SU-DHL-6 (cell line): ENCODE measurements around the gene PLAC1.

Experiments used
- H2AFZ ChIP-seq: fragments of 200-600 bp; sonication (generic); 2 replicates; pipeline ENCODE4 v1.6.1; 2014; ENCODE audit warnings: low read depth, mild to moderate bottlenecking, moderate library complexity, mixed read lengths, antibody characterized with exemption, low read length; ENCODE audit not compliant: severe bottlenecking
- H3F3A ChIP-seq: fragments of 200-600 bp; shearing (Covaris generic); 2 replicates; pipeline ENCODE4 v1.6.0; 2016; ENCODE audit warnings: antibody characterized with exemption, mild to moderate bottlenecking; ENCODE audit not compliant: insufficient read depth
- H3K27ac ChIP-seq: fragments of 200-600 bp; sonication (generic); 2 replicates; pipeline ENCODE4 v1.5.1; 2016; ENCODE audit warnings: low read depth, mild to moderate bottlenecking, low read length, moderate library complexity, mixed read lengths
- H3K27me3 ChIP-seq: fragments of 200-600 bp; sonication (generic), shearing (Covaris generic); 2 replicates; pipeline ENCODE4 v1.6.0; 2014; ENCODE audit warnings: mild to moderate bottlenecking, low read length
- H3K36me3 ChIP-seq: fragments of 200-600 bp; sonication (generic); 2 replicates; pipeline ENCODE4 v1.6.1; 2014; ENCODE audit warnings: mild to moderate bottlenecking, low read length, mixed read lengths
- H3K4me2 ChIP-seq: fragments of 300-600, 200-600 bp; shearing (Covaris generic), sonication (generic); 2 replicates; pipeline ENCODE4 v1.6.0; 2014; ENCODE audit warnings: low read length, low read depth, mild to moderate bottlenecking; ENCODE audit not compliant: poor library complexity, severe bottlenecking
- H3K4me3 ChIP-seq: fragments of 200-600 bp; sonication (generic); 2 replicates; pipeline ENCODE4 v1.5.1; 2014; ENCODE audit warnings: antibody characterized with exemption, low read length, mild to moderate bottlenecking, mixed read lengths; ENCODE audit not compliant: insufficient read depth, poor library complexity, severe bottlenecking
- H3K79me2 ChIP-seq: fragments of 200-600 bp; sonication (generic); 2 replicates; pipeline ENCODE4 v1.6.1; 2014; ENCODE audit warnings: mild to moderate bottlenecking, low read length, moderate library complexity; ENCODE audit not compliant: insufficient read depth
- H3K9ac ChIP-seq: fragments of 200-600 bp; sonication (generic); 2 replicates; pipeline ENCODE4 v1.7.0; 2014; ENCODE audit warnings: mild to moderate bottlenecking, low read length
- H3K9me2 ChIP-seq: fragments of 200-600 bp; sonication (generic); replicated peaks from 2 replicates; pipeline ENCODE4 v1.6.1; 2014; ENCODE audit warnings: low read length; ENCODE audit not compliant: insufficient read depth
- H3K9me3 ChIP-seq: fragments of 200-600 bp; sonication (generic); 2 replicates; pipeline ENCODE4 v1.6.1; 2014; ENCODE audit warnings: low read length, mixed read lengths; ENCODE audit not compliant: insufficient read depth
- H4K20me1 ChIP-seq: fragments of 200-600 bp; sonication (generic); 2 replicates; pipeline ENCODE4 v1.6.1; 2014; ENCODE audit warnings: low read depth, mild to moderate bottlenecking, antibody characterized with exemption, low read length, moderate library complexity, mixed read lengths
- CTCF ChIP-seq: fragments of 200-600 bp; sonication (generic); IDR thresholded peaks from one replicate; pipeline ENCODE4 v1.5.1; 2017; ENCODE audit warnings: antibody characterized with exemption, mild to moderate bottlenecking, low read length, moderate library complexity; ENCODE audit not compliant: insufficient read depth, poor library complexity, severe bottlenecking
- EZH2phosphoT487 ChIP-seq: fragments of 200-600 bp; sonication (generic), shearing (Covaris generic); conservative IDR thresholded peaks from 2 replicates; pipeline ENCODE4 v1.6.1; 2018; ENCODE audit warnings: mild to moderate bottlenecking, antibody characterized with exemption, low read length, moderate library complexity, mixed read lengths

PLAC1 gene

GRCh38 chrX:134654398-134655012 is 3.8 kb downstream of the PLAC1 start:
- Histone ChIP-seq H3K27ac (no peak overlapping the region), H3K9ac (no peak overlapping the region), H3K27me3 (no peaks in the 10 kb centered on the region), H2AFZ (no peak overlapping the region), H3K9me3 (no peaks in the 10 kb centered on the region), H3F3A (no peaks in the 10 kb centered on the region), H3K36me3 (no peaks in the 10 kb centered on the region), H3K79me2 (no peaks in the 10 kb centered on the region), H3K4me3 (no peak overlapping the region), H3K4me2 (no peak overlapping the region), H4K20me1 (no peaks in the 10 kb centered on the region), H3K9me2 (no peaks in the 10 kb centered on the region)
- TF ChIP-seq CTCF (no peak), EZH2phosphoT487 (no peak)

- no peak overlapping the region for H3K9ac ChIP-seq
These were observed 4.4 kb downstream of the PLAC1 start for GRCh38 chrX:134653835-134654234.

GRCh38 chrX:134650701-134651100 is 7.6 kb downstream of the PLAC1 start:
- Histone ChIP-seq H3K27me3 (no peaks in the 10 kb centered on the region), H3K27ac (no peak overlapping the region), H4K20me1 (no peaks in the 10 kb centered on the region), H3K79me2 (no peaks in the 10 kb centered on the region), H3K9me2 (no peaks in the 10 kb centered on the region), H3F3A (no peaks in the 10 kb centered on the region), H3K9me3 (no peaks in the 10 kb centered on the region), H2AFZ (no peak overlapping the region), H3K9ac (no peak overlapping the region), H3K4me3 (no peak overlapping the region), H3K4me2 (no peak overlapping the region), H3K36me3 (no peaks in the 10 kb centered on the region)
- TF ChIP-seq EZH2phosphoT487 (no peak), CTCF (no peak)

More at GRCh38 chrX:134653835-134654234, 4.4 kb downstream of the PLAC1 start:
- TF ChIP-seq EZH2phosphoT487 (no peak), CTCF (no peak)
- Histone ChIP-seq H3F3A (no peaks in the 10 kb centered on the region), H3K4me3 (no peak overlapping the region), H3K27me3 (no peaks in the 10 kb centered on the region), H3K79me2 (no peaks in the 10 kb centered on the region), H3K4me2 (no peak overlapping the region), H2AFZ (no peak overlapping the region), H3K36me3 (no peaks in the 10 kb centered on the region), H3K9me2 (no peaks in the 10 kb centered on the region), H4K20me1 (no peaks in the 10 kb centered on the region), H3K27ac (no peak overlapping the region), H3K9me3 (no peaks in the 10 kb centered on the region)
